ENCODE measurements around the gene RASAL2.

GRCh38 chr1:178120088-178120487, 26.2 kb downstream of the RASAL2 start:
- TF ChIP-seq CTCF (IDR thresholded peaks at IDR 0.05) (no peak), EZH2 (IDR thresholded peaks at IDR 0.05; ENCODE audit: borderline replicate concordance, insufficient read depth, low read depth, low read length, poor library complexity, severe bottlenecking) (no peak)
